Tongue (tissue), 3 donors: ENCODE data around the gene TRMT61B. TPM values are rescaled to one million over a fixed set of nuclear protein-coding genes. Genes with fewer than 3 reads are reported as not detected.
A peak's percentile ranks its signal among the peaks of the same experiment; 100 is the strongest.

Experiments
- DNase-seq: peaks from one replicate; pipeline ENCODE4 v3.0.0-alpha.2; 2015
- small RNA-seq: library from RNA; depleted of rRNA; stranded (forward); fragments of <200 nt; gene quantifications from one replicate; pipeline ENCODE3, GENCODE V24; 2014; ENCODE audit warnings: low replicate concordance
- total RNA-seq: library from RNA; depleted of rRNA; stranded (reverse); fragments of >200 nt; gene quantifications from one replicate; pipeline ENCODE4 v1.2.3, GENCODE V29; 2014

The TRMT61B gene
- total RNA-seq, 1 donor from 2014 or later, result 11.6 TPM

GRCh38 chr2:28855193-28855592, 14.9 kb downstream of the TRMT61B start:
- no peak for DNase-seq

GRCh38 chr2:28842042-28842441, 28.1 kb downstream of the TRMT61B start:
- no peak for DNase-seq

GRCh38 chr2:28838971-28839370, 31.1 kb downstream of the TRMT61B start:
- DNase-seq, result no peak

GRCh38 chr2:28835781-28836180, 34.3 kb downstream of the TRMT61B start:
- peak; percentile 12 for DNase-seq

- no peak for DNase-seq
These were observed 36.2 kb downstream of the TRMT61B start for GRCh38 chr2:28833740-28834470.

- DNase-seq, result no peak
These were observed 41.7 kb downstream of the TRMT61B start for GRCh38 chr2:28828382-28828781.

- no peak for DNase-seq
These were observed 45.2 kb downstream of the TRMT61B start for GRCh38 chr2:28824870-28825269.

GRCh38 chr2:28824207-28824606, 45.9 kb downstream of the TRMT61B start:
- DNase-seq, result no peak

GRCh38 chr2:28822036-28822435, 48.1 kb downstream of the TRMT61B start:
- DNase-seq, result no peak

GRCh38 chr2:28821295-28821958, 48.7 kb downstream of the TRMT61B start:
- DNase-seq, result peak; percentile 72

- DNase-seq, result no peak
These were observed 52.1 kb downstream of the TRMT61B start for GRCh38 chr2:28818053-28818452.

- peak; percentile 81 for DNase-seq
These were observed 59.5 kb downstream of the TRMT61B start, which contains the start of gene SPDYA for GRCh38 chr2:28810384-28811285. SPDYA (plus strand) TSS chr2:28810834; CDS start chr2:28816015, 5,181 bp downstream.

GRCh38 chr2:28809927-28810326, 60.2 kb downstream of the TRMT61B start:
- no peak for DNase-seq

GRCh38 chr2:28802975-28803429, 67.1 kb downstream of the TRMT61B start:
- no peak for DNase-seq

GRCh38 chr2:28801726-28802125, 68.4 kb downstream of the TRMT61B start:
- DNase-seq, result no peak

Small RNA genes lying within 50 kb of the gene (small RNA-seq; reads per million reads assigned to genes)
- gene SNORD92, result 481 reads per million, percentile 98 among the genes with 10 or more reads in this experiment

Other genes starting within 250 kb of the TRMT61B start
- gene PPP1CB, start 118.5 kb downstream of the TRMT61B start, total RNA-seq, result 352 TPM
- 4.2 TPM for gene SPDYA, start 59.5 kb downstream of the TRMT61B start, total RNA-seq
- 70.2 TPM for gene WDR43, start 24.4 kb upstream of the TRMT61B start, total RNA-seq
- gene TOGARAM2, start 111.0 kb upstream of the TRMT61B start, total RNA-seq, result 0.82 TPM
- gene PCARE, start 204.2 kb upstream of the TRMT61B start, total RNA-seq, result 3.3 TPM
- 74.8 TPM for gene CLIP4, start 245.1 kb upstream of the TRMT61B start, total RNA-seq